Liver (tissue), 3 donors: ENCODE results near the gene PMFBP1.

Source experiments
- EGR1 ChIP-seq, 2 donors: IDR thresholded peaks; 2 replicates each; pipeline ENCODE4 v1.6.1; 2016 to 2018; ENCODE audit warnings: antibody characterized with exemption in 2 of 2, low read depth in 2 of 2
- JUND ChIP-seq, 2 donors: IDR thresholded peaks; 2 replicates each; pipeline ENCODE4 v1.6.1; 2016; ENCODE audit warnings: antibody characterized with exemption in 2 of 2
- NR2F2 ChIP-seq: IDR thresholded peaks from 2 replicates; pipeline ENCODE4 v1.6.1; 2016; ENCODE audit warnings: antibody characterized with exemption
- RAD21 ChIP-seq, 2 donors: IDR thresholded peaks; 2 replicates each; pipeline ENCODE4 v1.6.1; 2016; ENCODE audit warnings: antibody characterized with exemption in 2 of 2, mild to moderate bottlenecking in 2 of 2
- TAF1 ChIP-seq: conservative IDR thresholded peaks from 2 replicates; pipeline ENCODE4 v1.6.1; 2016; ENCODE audit warnings: antibody characterized with exemption, mild to moderate bottlenecking
- YY1 ChIP-seq: IDR thresholded peaks from 2 replicates; pipeline ENCODE4 v1.6.1; 2016; ENCODE audit warnings: antibody characterized with exemption, mild to moderate bottlenecking
- TF ChIP-seq, protein P1 (sequence below): fragments of 150-350 bp; IDR thresholded peaks from 2 replicates; pipeline ENCODE4 v1.5.1; 2017; ENCODE audit warnings: improper control_type of control experiment, low read depth, low read length; ENCODE audit not compliant: missing input control
- TF ChIP-seq, protein P2 (sequence below): IDR thresholded peaks from 2 replicates; pipeline ENCODE4 v1.6.1; 2016; ENCODE audit warnings: antibody characterized with exemption
- TF ChIP-seq, protein P3 (sequence below): IDR thresholded peaks from 2 replicates; pipeline ENCODE4 v1.6.1; 2016; ENCODE audit warnings: antibody characterized with exemption
- TF ChIP-seq, protein P4 (sequence below): IDR thresholded peaks from 2 replicates; pipeline ENCODE4 v1.6.1; 2016; ENCODE audit warnings: antibody characterized with exemption, mild to moderate bottlenecking
- donor health status: healthy.
- donor health status: healthy.

DNA sequence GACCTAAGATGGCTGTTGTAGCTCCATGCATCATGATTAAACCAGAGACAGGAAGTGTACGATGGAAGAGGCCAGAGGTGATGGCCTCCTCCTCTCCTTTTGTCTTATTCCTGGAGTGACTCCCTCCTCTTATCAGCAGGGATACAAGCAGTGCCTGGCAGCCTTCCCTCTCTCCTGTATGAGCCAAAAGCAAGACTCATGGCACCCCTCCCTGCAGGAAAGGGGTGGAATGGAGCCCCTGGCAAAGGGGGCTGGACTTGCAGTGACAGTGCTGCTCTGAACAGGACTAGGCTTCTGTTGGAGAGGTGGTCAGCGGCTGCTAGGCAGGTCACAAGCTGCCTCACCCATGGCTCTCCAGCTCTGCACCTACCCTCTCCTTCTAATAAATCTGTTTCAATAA lies 87.0 kb downstream of the PMFBP1 start:
- TF ChIP-seq, protein P1, sequence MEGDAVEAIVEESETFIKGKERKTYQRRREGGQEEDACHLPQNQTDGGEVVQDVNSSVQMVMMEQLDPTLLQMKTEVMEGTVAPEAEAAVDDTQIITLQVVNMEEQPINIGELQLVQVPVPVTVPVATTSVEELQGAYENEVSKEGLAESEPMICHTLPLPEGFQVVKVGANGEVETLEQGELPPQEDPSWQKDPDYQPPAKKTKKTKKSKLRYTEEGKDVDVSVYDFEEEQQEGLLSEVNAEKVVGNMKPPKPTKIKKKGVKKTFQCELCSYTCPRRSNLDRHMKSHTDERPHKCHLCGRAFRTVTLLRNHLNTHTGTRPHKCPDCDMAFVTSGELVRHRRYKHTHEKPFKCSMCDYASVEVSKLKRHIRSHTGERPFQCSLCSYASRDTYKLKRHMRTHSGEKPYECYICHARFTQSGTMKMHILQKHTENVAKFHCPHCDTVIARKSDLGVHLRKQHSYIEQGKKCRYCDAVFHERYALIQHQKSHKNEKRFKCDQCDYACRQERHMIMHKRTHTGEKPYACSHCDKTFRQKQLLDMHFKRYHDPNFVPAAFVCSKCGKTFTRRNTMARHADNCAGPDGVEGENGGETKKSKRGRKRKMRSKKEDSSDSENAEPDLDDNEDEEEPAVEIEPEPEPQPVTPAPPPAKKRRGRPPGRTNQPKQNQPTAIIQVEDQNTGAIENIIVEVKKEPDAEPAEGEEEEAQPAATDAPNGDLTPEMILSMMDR = no peak
- no peak for TF ChIP-seq RAD21 (IDR thresholded peaks at IDR 0.05)
- TF ChIP-seq JUND (IDR thresholded peaks at IDR 0.05) = no peak
- TF ChIP-seq EGR1 (IDR thresholded peaks at IDR 0.05; ENCODE audit: low read depth in 2 of 2) = no peak
- TF ChIP-seq, protein P2, sequence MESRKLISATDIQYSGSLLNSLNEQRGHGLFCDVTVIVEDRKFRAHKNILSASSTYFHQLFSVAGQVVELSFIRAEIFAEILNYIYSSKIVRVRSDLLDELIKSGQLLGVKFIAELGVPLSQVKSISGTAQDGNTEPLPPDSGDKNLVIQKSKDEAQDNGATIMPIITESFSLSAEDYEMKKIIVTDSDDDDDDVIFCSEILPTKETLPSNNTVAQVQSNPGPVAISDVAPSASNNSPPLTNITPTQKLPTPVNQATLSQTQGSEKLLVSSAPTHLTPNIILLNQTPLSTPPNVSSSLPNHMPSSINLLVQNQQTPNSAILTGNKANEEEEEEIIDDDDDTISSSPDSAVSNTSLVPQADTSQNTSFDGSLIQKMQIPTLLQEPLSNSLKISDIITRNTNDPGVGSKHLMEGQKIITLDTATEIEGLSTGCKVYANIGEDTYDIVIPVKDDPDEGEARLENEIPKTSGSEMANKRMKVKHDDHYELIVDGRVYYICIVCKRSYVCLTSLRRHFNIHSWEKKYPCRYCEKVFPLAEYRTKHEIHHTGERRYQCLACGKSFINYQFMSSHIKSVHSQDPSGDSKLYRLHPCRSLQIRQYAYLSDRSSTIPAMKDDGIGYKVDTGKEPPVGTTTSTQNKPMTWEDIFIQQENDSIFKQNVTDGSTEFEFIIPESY = no peak
- TF ChIP-seq, protein P3, sequence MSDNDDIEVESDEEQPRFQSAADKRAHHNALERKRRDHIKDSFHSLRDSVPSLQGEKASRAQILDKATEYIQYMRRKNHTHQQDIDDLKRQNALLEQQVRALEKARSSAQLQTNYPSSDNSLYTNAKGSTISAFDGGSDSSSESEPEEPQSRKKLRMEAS = no peak
- TF ChIP-seq NR2F2 = no peak
- TF ChIP-seq, protein P4, sequence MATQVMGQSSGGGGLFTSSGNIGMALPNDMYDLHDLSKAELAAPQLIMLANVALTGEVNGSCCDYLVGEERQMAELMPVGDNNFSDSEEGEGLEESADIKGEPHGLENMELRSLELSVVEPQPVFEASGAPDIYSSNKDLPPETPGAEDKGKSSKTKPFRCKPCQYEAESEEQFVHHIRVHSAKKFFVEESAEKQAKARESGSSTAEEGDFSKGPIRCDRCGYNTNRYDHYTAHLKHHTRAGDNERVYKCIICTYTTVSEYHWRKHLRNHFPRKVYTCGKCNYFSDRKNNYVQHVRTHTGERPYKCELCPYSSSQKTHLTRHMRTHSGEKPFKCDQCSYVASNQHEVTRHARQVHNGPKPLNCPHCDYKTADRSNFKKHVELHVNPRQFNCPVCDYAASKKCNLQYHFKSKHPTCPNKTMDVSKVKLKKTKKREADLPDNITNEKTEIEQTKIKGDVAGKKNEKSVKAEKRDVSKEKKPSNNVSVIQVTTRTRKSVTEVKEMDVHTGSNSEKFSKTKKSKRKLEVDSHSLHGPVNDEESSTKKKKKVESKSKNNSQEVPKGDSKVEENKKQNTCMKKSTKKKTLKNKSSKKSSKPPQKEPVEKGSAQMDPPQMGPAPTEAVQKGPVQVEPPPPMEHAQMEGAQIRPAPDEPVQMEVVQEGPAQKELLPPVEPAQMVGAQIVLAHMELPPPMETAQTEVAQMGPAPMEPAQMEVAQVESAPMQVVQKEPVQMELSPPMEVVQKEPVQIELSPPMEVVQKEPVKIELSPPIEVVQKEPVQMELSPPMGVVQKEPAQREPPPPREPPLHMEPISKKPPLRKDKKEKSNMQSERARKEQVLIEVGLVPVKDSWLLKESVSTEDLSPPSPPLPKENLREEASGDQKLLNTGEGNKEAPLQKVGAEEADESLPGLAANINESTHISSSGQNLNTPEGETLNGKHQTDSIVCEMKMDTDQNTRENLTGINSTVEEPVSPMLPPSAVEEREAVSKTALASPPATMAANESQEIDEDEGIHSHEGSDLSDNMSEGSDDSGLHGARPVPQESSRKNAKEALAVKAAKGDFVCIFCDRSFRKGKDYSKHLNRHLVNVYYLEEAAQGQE = no peak
- TF ChIP-seq TAF1 = no peak
- TF ChIP-seq YY1 = no peak
